ENCODE measurements around the gene RND3. TPM values are rescaled to one million over a fixed set of nuclear protein-coding genes. Genes with fewer than 3 reads are reported as not detected.

RND3 gene
- total and polyA plus RNA-seq, 2 of the 13 experiments (the other 11 are each of a cell fraction or from before 2014, with no cell fraction given): 0.13 to 0.42 TPM

DNA sequence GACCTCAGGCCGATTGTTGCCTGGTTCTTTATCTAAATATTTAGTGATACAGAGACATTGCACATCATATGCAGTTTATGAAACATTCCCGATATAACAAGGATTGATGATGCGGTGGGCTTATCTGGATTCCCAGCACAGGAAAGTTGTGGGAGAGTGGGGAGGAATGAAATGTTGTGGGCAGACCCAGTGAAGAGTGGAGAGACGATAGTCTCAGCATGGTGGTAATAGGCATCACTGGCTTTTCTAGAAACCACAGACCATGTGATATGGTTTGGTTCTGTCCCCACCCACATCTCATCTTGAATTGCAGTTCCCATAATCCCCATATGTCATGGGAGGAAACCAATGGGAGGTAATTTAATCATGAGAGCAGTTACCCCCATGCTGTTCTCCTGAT, 34.8 kb upstream of the RND3 start:
- H3K79me2 ChIP-seq (ENCODE audit: insufficient read depth, low read length): no peaks in the 10 kb centered on the region
- H3K9ac ChIP-seq (ENCODE audit: insufficient read depth, low read depth, low read length): no peak overlapping the region
- DNase-seq (ENCODE audit: low spot score) (no peak), FAIRE-seq (no peak), ATAC-seq (no peak)
- H3K4me2 ChIP-seq (ENCODE audit: low read depth, low read length): no peak overlapping the region
- H3K9me3 ChIP-seq (ENCODE audit: low read length): no peaks in the 10 kb centered on the region
- H3K36me3 ChIP-seq (replicated peaks in 1 of 2; ENCODE audit: control insufficient read depth in 1 of 2, insufficient read depth in 2 of 2, low read length in 2 of 2): no peaks in the 10 kb centered on the region
- in situ Hi-C loops (cut with HindIII; ENCODE audit: extremely low pct_ligation_motif_present, low pct_unique_long_range_greater_than_20kb) (no loop called here), intact Hi-C loops (cut with micrococcal nuclease; ENCODE audit: unreplicated experiment) (no loop called here)
- no peaks in the 10 kb centered on the region for H3K4me1 ChIP-seq (ENCODE audit: insufficient read depth, low read length)
- no peaks in the 10 kb centered on the region for H3K27me3 ChIP-seq (ENCODE audit: control insufficient read depth in 1 of 2, insufficient read depth in 2 of 2, low read length in 2 of 2)
- H3K4me3 ChIP-seq (replicated peaks in 1 of 3; ENCODE audit: insufficient read depth in 1 of 3, low read depth in 2 of 3, low read length in 3 of 3): no peak overlapping the region
- ChIA-PET CTCF (ENCODE audit: low intra/inter-chr PET ratio, low total read pairs) (no interaction called here), POLR2A (no interaction called here)
- H4K20me1 ChIP-seq (ENCODE audit: insufficient read depth, low read length): no peaks in the 10 kb centered on the region
- H2AFZ ChIP-seq (ENCODE audit: low read length): no peak overlapping the region
- 21% methylated on average over 4 of the region's 4 CpGs for WGBS (ENCODE audit: low lambda C conversion rate)
- no TSS peak for BruUV-seq (replicated peaks)
- no peak overlapping the region for H3K27ac ChIP-seq (ENCODE audit: extremely low read length, insufficient read depth, low read length)
- TF ChIP-seq FOSL1 (CRISPR knock-in tag; IDR thresholded peaks at IDR 0.05; ENCODE audit: borderline replicate concordance) (no peak), MAFG (CRISPR knock-in tag; IDR thresholded peaks at IDR 0.05) (no peak), KLF12 (CRISPR knock-in tag; IDR thresholded peaks at IDR 0.05; ENCODE audit: borderline replicate concordance) (no peak), FOXO1 (CRISPR knock-in tag; IDR thresholded peaks at IDR 0.05) (no peak), IKZF4 (CRISPR knock-in tag; IDR thresholded peaks at IDR 0.05; ENCODE audit: borderline replicate concordance, low read depth, not compliant biosample characterization) (no peak), ZNF30 (CRISPR knock-in tag; IDR thresholded peaks at IDR 0.05) (no peak), ZNF766 (CRISPR knock-in tag; IDR thresholded peaks at IDR 0.05; ENCODE audit: borderline replicate concordance) (no peak), ZFY (CRISPR knock-in tag; IDR thresholded peaks at IDR 0.05) (no peak), NCOA5 (CRISPR knock-in tag; IDR thresholded peaks at IDR 0.05) (no peak), AGO1 (IDR thresholded peaks at IDR 0.05; ENCODE audit: low read depth, low read length, poor library complexity, severe bottlenecking) (no peak), NAIF1 (CRISPR knock-in tag; IDR thresholded peaks at IDR 0.05; ENCODE audit: borderline replicate concordance) (no peak)
- TF ChIP-seq, protein P1, sequence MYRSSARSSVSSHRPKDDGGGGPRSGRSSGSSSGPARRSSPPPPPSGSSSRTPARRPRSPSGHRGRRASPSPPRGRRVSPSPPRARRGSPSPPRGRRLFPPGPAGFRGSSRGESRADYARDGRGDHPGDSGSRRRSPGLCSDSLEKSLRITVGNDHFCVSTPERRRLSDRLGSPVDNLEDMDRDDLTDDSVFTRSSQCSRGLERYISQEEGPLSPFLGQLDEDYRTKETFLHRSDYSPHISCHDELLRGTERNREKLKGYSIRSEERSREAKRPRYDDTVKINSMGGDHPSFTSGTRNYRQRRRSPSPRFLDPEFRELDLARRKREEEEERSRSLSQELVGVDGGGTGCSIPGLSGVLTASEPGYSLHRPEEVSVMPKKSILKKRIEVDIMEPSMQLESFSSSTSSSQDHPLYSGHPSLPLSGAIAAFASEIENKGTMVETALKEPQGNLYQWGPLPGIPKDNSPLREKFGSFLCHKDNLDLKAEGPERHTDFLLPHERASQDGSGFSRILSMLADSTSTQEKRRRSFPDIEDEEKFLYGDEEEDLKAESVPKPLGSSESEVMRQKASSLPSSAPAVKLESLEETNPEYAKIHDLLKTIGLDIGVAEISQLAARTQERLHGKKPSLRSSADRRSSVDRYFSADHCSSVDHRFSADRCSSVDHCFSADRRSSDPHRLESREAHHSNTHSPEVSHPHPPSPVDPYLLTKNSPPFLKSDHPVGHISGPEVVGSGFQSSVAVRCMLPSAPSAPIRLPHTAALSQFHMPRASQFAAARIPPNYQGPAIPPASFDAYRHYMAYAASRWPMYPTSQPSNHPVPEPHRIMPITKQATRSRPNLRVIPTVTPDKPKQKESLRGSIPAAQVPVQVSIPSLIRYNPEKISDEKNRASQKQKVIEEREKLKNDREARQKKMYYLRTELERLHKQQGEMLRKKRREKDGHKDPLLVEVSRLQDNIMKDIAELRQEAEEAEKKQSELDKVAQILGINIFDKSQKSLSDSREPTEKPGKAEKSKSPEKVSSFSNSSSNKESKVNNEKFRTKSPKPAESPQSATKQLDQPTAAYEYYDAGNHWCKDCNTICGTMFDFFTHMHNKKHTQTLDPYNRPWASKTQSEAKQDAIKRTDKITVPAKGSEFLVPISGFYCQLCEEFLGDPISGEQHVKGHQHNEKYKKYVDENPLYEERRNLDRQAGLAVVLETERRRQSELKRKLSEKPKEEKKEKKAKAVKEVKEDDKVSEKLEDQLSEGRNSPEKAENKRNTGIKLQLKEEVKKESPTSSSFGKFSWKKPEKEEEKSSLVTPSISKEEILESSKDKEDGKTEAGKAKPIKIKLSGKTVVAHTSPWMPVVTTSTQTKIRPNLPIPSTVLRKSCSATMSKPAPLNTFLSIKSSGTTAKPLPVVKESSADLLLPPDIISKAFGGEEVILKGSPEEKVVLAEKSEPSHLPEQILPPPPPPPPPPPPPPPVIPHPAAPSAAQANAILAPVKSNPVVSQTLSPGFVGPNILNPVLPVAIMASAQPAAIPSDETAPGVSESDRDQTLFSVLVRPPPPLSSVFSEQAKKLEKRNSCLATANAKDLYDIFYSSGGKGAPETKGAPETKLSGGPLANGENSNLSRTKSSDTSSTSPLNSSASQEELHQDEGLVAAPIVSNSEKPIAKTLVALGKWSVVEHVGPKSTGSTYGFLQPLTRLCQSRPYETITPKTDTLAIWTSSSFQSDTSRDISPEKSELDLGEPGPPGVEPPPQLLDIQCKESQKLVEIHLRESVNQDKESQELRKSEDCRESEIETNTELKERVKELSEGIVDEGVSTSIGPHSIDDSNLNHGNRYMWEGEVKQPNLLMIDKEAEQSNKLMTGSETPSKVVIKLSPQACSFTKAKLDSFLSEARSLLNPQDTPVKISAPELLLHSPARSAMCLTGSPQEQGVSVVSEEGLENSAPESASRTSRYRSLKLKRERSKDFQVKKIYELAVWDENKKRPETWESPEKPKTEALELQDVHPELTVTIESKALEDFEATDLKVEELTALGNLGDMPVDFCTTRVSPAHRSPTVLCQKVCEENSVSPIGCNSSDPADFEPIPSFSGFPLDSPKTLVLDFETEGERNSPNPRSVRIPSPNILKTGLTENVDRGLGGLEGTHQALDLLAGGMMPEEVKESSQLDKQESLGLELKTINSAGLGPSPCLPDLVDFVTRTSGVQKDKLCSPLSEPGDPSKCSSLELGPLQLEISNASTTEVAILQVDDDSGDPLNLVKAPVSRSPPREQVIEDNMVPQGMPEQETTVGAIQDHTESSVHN (CRISPR knock-in tag; IDR thresholded peaks at IDR 0.05): no peak
- TF ChIP-seq, protein P2, sequence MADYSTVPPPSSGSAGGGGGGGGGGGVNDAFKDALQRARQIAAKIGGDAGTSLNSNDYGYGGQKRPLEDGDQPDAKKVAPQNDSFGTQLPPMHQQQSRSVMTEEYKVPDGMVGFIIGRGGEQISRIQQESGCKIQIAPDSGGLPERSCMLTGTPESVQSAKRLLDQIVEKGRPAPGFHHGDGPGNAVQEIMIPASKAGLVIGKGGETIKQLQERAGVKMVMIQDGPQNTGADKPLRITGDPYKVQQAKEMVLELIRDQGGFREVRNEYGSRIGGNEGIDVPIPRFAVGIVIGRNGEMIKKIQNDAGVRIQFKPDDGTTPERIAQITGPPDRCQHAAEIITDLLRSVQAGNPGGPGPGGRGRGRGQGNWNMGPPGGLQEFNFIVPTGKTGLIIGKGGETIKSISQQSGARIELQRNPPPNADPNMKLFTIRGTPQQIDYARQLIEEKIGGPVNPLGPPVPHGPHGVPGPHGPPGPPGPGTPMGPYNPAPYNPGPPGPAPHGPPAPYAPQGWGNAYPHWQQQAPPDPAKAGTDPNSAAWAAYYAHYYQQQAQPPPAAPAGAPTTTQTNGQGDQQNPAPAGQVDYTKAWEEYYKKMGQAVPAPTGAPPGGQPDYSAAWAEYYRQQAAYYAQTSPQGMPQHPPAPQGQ (CRISPR knock-in tag; IDR thresholded peaks at IDR 0.05; ENCODE audit: borderline replicate concordance): no peak
- TF ChIP-seq, protein P3, sequence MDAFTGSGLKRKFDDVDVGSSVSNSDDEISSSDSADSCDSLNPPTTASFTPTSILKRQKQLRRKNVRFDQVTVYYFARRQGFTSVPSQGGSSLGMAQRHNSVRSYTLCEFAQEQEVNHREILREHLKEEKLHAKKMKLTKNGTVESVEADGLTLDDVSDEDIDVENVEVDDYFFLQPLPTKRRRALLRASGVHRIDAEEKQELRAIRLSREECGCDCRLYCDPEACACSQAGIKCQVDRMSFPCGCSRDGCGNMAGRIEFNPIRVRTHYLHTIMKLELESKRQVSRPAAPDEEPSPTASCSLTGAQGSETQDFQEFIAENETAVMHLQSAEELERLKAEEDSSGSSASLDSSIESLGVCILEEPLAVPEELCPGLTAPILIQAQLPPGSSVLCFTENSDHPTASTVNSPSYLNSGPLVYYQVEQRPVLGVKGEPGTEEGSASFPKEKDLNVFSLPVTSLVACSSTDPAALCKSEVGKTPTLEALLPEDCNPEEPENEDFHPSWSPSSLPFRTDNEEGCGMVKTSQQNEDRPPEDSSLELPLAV (CRISPR knock-in tag; conservative IDR thresholded peaks at IDR 0.05; ENCODE audit: low read depth): no peak

Data from HepG2 (cell line).